Retinal pigment epithelial cell (primary cell): ENCODE results near the gene CSNK1A1.
"Not testable (repeated sequence)": the region's sequence is repeated elsewhere in the genome, so short reads cannot be mapped to it uniquely, and the experiment has no call there.

Source experiments
- DNase-seq: peaks from one replicate; pipeline ENCODE4 v3.0.0-alpha.2; 2010; ENCODE audit warnings: low read depth
- H3K4me3 ChIP-seq: 2 replicates; pipeline ENCODE4 v1.5.1; 2011; ENCODE audit warnings: mild to moderate bottlenecking, low read length, control low read depth, moderate library complexity
- TF ChIP-seq, protein P1 (sequence below): conservative IDR thresholded peaks from 2 replicates; pipeline ENCODE4 v1.5.1; 2011; ENCODE audit warnings: low read depth, low read length, control low read depth, inconsistent platforms

CSNK1A1 gene

DNA sequence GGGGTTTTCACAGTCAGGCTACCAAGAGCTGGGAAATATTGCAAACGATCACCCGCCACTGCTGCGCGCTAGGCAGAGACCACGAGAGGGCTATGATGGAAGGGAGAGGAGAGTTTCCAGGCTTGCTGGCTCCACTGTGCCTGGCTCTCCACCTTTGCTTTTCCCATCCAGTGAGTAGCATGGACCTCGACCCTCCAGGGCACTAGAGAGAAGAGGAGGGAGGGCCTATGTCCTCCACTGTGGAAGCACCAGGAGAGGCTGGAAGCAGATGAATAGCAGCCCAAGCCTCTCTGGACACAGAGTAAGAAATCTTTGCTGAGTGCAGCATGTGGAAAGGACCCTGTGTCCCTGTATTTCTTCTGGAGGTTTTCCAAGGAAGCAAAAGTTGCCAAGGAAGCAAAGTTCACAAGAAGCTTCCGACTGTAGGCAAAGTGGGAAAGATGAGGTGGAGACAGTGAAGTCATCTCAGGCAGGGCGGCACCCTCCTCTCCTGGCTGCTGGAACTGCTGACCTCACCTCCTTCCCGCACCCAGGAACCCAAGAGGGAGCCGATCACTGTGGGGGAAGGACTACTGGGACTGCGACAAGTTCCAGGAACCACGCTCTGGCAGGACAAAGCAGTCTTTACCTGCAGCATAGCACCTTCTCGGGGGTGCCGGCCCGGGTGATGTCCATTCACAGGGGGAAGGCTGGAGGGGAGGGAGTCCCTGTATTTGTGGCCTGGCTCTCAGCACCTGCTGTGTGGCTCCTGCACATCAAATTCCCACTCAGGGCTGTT, 79.6 kb downstream of the CSNK1A1 start:
- TF ChIP-seq, protein P1, sequence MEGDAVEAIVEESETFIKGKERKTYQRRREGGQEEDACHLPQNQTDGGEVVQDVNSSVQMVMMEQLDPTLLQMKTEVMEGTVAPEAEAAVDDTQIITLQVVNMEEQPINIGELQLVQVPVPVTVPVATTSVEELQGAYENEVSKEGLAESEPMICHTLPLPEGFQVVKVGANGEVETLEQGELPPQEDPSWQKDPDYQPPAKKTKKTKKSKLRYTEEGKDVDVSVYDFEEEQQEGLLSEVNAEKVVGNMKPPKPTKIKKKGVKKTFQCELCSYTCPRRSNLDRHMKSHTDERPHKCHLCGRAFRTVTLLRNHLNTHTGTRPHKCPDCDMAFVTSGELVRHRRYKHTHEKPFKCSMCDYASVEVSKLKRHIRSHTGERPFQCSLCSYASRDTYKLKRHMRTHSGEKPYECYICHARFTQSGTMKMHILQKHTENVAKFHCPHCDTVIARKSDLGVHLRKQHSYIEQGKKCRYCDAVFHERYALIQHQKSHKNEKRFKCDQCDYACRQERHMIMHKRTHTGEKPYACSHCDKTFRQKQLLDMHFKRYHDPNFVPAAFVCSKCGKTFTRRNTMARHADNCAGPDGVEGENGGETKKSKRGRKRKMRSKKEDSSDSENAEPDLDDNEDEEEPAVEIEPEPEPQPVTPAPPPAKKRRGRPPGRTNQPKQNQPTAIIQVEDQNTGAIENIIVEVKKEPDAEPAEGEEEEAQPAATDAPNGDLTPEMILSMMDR: no peak
- DNase-seq: no peak
- no peak overlapping the region for H3K4me3 ChIP-seq

DNA sequence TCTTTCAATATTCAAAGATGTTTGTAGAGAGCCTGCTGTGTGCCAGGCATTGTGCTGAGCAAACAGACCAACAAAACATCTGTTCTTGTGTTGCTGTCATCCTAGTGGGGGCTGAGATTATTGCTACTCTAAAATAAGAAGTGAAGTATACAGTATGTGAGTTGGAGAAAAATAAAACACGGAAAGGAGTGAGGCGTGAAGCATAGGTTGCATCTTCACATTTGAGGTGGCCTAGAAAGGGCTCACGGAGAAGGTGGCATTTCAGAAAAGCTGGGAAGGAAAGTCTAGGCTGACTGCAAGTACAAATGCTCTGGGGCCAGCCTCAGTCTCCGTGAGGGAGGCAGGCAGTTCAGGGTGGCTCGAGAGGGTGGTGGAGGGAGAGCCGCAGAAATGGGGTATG, 80.3 kb downstream of the CSNK1A1 start:
- H3K4me3 ChIP-seq: no peak overlapping the region
- TF ChIP-seq, protein P1: no peak

GRCh38 chr5:149466457-149466972, 84.7 kb downstream of the CSNK1A1 start:
- TF ChIP-seq, protein P1: no peak
- DNase-seq: no peak
- no peak overlapping the region for H3K4me3 ChIP-seq

More for the DNA sequence above, 80.3 kb downstream of the CSNK1A1 start:
- no peak for DNase-seq

DNA sequence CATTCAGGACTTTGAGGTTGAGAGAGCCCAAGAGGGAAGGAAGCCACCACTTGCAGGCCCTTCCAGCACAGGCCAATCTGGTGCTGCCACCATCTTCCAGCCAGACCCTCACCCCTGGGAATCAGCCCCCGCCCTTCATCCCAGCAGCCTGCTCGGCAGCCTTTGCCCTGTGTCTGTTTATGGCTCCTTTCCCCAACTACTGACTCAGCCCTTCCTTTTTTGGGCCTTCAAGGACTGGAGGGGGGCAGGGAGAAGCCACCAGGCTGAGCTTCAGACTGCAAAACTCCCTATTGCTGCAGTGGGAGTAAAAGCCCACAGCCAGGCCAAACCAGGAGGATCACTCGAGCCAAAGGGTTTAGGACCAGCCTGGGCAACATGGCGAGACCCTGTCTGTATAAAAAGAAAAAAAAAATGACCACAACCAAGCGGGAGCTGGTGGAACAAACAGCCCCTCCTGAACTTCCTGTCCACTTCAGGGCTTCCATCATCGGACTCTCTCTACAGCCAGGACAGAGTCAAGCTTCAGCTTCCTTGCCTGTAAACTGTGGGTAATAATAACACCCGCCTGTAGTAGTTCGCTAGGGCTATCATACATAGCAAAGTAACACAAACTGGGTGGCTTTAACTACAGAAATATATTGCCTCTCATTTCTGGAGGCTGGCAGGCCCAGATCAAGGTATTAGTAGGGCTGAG, 86.3 kb downstream of the CSNK1A1 start:
- no peak for DNase-seq
- TF ChIP-seq, protein P1: no peak
- no peak overlapping the region for H3K4me3 ChIP-seq

DNA sequence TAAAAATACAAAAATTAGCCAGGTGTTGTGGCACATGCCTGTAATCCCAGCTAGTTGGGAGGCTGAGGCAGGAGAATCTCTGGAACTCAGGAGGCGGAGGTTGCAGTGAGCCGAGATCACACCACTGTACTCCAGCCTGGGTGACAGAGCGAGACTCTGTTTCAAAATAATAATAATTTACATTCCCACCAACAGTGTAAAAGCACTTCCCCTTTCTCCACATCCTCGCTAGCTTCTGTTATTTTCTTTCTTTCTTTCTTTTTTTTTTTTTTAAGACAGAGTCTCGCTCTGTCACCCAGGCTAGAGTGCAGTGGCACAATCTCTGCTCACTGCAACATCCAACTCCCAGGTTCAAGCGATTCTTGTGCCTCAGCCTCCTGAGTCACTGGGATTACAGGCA, 89.3 kb downstream of the CSNK1A1 start:
- H3K4me3 ChIP-seq, DNase-seq: not testable (repeated sequence)

GRCh38 chr5:149459891-149460290, 91.3 kb downstream of the CSNK1A1 start:
- DNase-seq: no peak
- TF ChIP-seq, protein P1: no peak
- H3K4me3 ChIP-seq: no peak overlapping the region

GRCh38 chr5:149457393-149457763, 93.9 kb downstream of the CSNK1A1 start:
- TF ChIP-seq, protein P1: no peak
- DNase-seq: no peak
- no peak overlapping the region for H3K4me3 ChIP-seq
